IPS-15b (cell line): ENCODE measurements around the gene UTS2.
A peak's percentile ranks its signal among the peaks of the same experiment; 100 is the strongest.

ENCODE experiments used
- H3K27me3 ChIP-seq: one replicate; pipeline ENCODE4 v1.6.1; 2013; ENCODE audit warnings: low read length; ENCODE audit not compliant: control insufficient read depth, insufficient read depth
- H3K36me3 ChIP-seq: one replicate; pipeline ENCODE4 v1.6.1; 2013; ENCODE audit warnings: low read length; ENCODE audit not compliant: control insufficient read depth, insufficient read depth
- H3K4me1 ChIP-seq: one replicate; pipeline ENCODE4 v1.6.1; 2013; ENCODE audit warnings: mild to moderate bottlenecking, low read length; ENCODE audit not compliant: control insufficient read depth, insufficient read depth
- H3K4me3 ChIP-seq: one replicate; pipeline ENCODE4 v1.5.1; 2013; ENCODE audit warnings: low read depth, low read length
- H3K9ac ChIP-seq: one replicate; pipeline ENCODE4 v1.6.1; 2013; ENCODE audit warnings: low read depth, mild to moderate bottlenecking, low read length
- H3K9me3 ChIP-seq: one replicate; pipeline ENCODE4 v1.6.1; 2013; ENCODE audit warnings: mild to moderate bottlenecking, low read length; ENCODE audit not compliant: control insufficient read depth, insufficient read depth

UTS2 gene

GRCh38 chr1:7852804-7853683 lies at the start of gene UTS2:
Gene UTS2 (minus strand): TSS chr1:7853065. CDS start chr1:7853003, 62 bp downstream.
- Histone ChIP-seq H3K4me1 (no peaks in the 10 kb centered on the region), H3K27me3 (no peaks in the 10 kb centered on the region), H3K9me3 (no peaks in the 10 kb centered on the region), H3K9ac (no peak within 1 kb of the TSS), H3K36me3 (no peaks in the 10 kb centered on the region), H3K4me3 (no peak within 1 kb of the TSS)

- Histone ChIP-seq H3K9me3 (no peaks in the 10 kb centered on the region), H3K9ac (no peak overlapping the region), H3K4me1 (no peaks in the 10 kb centered on the region), H3K36me3 (no peaks in the 10 kb centered on the region), H3K27me3 (no peaks in the 10 kb centered on the region), H3K4me3 (no peak overlapping the region)
Observed at GRCh38 chr1:7899741-7900140, 46.9 kb upstream of the UTS2 start.

GRCh38 chr1:7898962-7899361 lies 46.1 kb upstream of the UTS2 start:
- Histone ChIP-seq H3K9me3 (no peaks in the 10 kb centered on the region), H3K9ac (no peak overlapping the region), H3K27me3 (no peaks in the 10 kb centered on the region), H3K4me1 (peaks cover 2% of the 10 kb centered on the region), H3K36me3 (no peaks in the 10 kb centered on the region), H3K4me3 (no peak overlapping the region)

GRCh38 chr1:7896994-7897393 lies 44.1 kb upstream of the UTS2 start:
- Histone ChIP-seq H3K4me1 (peaks cover 2% of the 10 kb centered on the region), H3K4me3 (no peak overlapping the region), H3K9me3 (no peaks in the 10 kb centered on the region), H3K9ac (no peak overlapping the region), H3K36me3 (no peaks in the 10 kb centered on the region), H3K27me3 (no peaks in the 10 kb centered on the region)

GRCh38 chr1:7893529-7894180 lies 40.8 kb upstream of the UTS2 start:
- no peaks in the 10 kb centered on the region for H3K36me3 ChIP-seq
- no peak overlapping the region for H3K4me3 ChIP-seq
- H3K9ac ChIP-seq: no peak overlapping the region
- H3K27me3 ChIP-seq: no peaks in the 10 kb centered on the region
- no peaks in the 10 kb centered on the region for H3K9me3 ChIP-seq
- H3K4me1 ChIP-seq: peaks cover 2% of the 10 kb centered on the region

- Histone ChIP-seq H3K4me1 (peaks cover 2% of the 10 kb centered on the region), H3K4me3 (no peak overlapping the region), H3K9ac (no peak overlapping the region), H3K9me3 (no peaks in the 10 kb centered on the region), H3K36me3 (no peaks in the 10 kb centered on the region), H3K27me3 (no peaks in the 10 kb centered on the region)
Observed at GRCh38 chr1:7891804-7892203, 38.9 kb upstream of the UTS2 start.

- Histone ChIP-seq H3K27me3 (no peaks in the 10 kb centered on the region), H3K9me3 (no peaks in the 10 kb centered on the region), H3K36me3 (no peaks in the 10 kb centered on the region), H3K9ac (no peak overlapping the region), H3K4me1 (peaks cover 2% of the 10 kb centered on the region), H3K4me3 (no peak overlapping the region)
Observed at GRCh38 chr1:7890853-7891252, 38.0 kb upstream of the UTS2 start.

GRCh38 chr1:7888248-7889081 lies 35.6 kb upstream of the UTS2 start:
- H3K9me3 ChIP-seq: no peaks in the 10 kb centered on the region
- no peaks in the 10 kb centered on the region for H3K4me1 ChIP-seq
- H3K4me3 ChIP-seq: no peak overlapping the region
- H3K36me3 ChIP-seq: no peaks in the 10 kb centered on the region
- H3K27me3 ChIP-seq: no peaks in the 10 kb centered on the region
- H3K9ac ChIP-seq: no peak overlapping the region

GRCh38 chr1:7886405-7886745 lies 33.5 kb upstream of the UTS2 start:
- Histone ChIP-seq H3K4me1 (no peaks in the 10 kb centered on the region), H3K9me3 (no peaks in the 10 kb centered on the region), H3K36me3 (no peaks in the 10 kb centered on the region), H3K9ac (no peak overlapping the region), H3K4me3 (peak overlapping the region; percentile 54), H3K27me3 (no peaks in the 10 kb centered on the region)

GRCh38 chr1:7885513-7886404 lies 32.9 kb upstream of the UTS2 start:
- Histone ChIP-seq H3K4me3 (peak overlapping the region; percentile 54), H3K36me3 (no peaks in the 10 kb centered on the region), H3K27me3 (no peaks in the 10 kb centered on the region), H3K4me1 (no peaks in the 10 kb centered on the region), H3K9ac (no peak overlapping the region), H3K9me3 (no peaks in the 10 kb centered on the region)

- no peaks in the 10 kb centered on the region for H3K4me1 ChIP-seq
- H3K27me3 ChIP-seq: no peaks in the 10 kb centered on the region
- H3K36me3 ChIP-seq: no peaks in the 10 kb centered on the region
- H3K4me3 ChIP-seq: no peak overlapping the region
- no peaks in the 10 kb centered on the region for H3K9me3 ChIP-seq
- no peak overlapping the region for H3K9ac ChIP-seq
Observed at GRCh38 chr1:7884757-7885156, 31.9 kb upstream of the UTS2 start.
